Fibroblast of peridontal ligament (primary cell): ENCODE data around the gene AFF1.
A peak's percentile ranks its signal among the peaks of the same experiment; 100 is the strongest.

Source experiments
- DNase-seq: peaks from one replicate; pipeline ENCODE4 v3.0.0-alpha.2; 2010; ENCODE audit errors: extremely low read depth

AFF1 gene

DNA sequence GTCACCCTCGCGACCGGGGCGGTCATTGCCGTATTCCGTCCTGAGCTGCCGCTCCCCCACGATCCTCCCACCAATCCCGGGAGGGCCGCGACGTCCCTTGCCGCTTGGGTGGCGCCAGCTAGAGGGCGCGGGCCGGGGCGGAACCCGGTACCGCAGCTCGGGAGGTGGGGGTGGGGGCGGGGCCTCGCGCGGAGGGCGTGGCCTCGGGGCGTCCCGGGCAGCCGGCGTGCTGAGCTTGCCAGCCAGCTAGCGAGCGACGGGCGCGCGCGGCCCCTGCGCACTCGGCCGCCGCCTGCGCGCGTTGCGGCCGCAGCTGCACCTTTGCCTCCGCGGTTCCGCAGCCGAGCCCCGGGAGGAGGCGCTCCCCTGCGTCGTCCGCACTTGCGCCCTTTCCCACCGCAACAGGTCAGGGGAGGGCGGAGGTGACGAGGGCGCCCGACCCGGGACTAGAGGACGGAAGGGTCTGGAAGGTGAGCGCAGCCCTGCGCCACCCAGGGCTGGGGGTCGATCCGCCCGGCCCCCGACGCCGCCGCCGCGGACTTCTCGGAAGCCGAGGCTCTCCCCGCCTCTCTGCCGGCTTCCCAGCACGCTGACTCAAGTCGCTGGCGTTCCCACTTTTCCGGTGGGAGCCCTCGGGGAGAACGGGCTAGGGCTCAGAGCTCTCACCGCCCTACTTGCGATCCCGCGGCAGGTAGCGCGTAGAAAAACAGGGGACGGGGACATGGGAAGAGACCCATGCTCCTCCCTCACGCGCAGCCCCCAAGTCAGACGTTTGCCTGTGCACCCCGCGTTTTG, at the start of gene AFF1:
TSS of gene AFF1 (plus strand) at position 241 of the 795 bp plus-strand sequence. CDS start 13,523 bp downstream, outside the sequence.
- DNase-seq: peak; percentile 78

DNA sequence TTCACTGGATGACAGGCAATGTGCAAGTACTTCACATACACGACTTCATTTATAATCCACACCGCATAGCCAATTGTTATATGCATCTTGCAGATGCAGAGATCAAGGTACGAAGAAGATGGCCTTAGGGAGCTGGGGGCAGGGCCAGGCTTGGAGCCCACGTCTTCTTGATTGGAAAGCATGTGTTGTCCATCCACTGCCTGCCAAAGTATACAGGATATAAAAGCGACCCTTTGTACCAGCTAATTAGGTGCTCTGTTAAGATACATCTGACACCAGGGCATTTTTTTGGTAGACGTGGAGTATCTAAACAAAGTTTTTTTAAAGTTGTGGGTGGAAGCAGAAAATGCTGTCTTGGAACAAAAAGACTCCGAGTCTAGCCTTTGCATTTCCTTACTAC, 44.0 kb upstream of the AFF1 start:
- DNase-seq: no peak

DNA sequence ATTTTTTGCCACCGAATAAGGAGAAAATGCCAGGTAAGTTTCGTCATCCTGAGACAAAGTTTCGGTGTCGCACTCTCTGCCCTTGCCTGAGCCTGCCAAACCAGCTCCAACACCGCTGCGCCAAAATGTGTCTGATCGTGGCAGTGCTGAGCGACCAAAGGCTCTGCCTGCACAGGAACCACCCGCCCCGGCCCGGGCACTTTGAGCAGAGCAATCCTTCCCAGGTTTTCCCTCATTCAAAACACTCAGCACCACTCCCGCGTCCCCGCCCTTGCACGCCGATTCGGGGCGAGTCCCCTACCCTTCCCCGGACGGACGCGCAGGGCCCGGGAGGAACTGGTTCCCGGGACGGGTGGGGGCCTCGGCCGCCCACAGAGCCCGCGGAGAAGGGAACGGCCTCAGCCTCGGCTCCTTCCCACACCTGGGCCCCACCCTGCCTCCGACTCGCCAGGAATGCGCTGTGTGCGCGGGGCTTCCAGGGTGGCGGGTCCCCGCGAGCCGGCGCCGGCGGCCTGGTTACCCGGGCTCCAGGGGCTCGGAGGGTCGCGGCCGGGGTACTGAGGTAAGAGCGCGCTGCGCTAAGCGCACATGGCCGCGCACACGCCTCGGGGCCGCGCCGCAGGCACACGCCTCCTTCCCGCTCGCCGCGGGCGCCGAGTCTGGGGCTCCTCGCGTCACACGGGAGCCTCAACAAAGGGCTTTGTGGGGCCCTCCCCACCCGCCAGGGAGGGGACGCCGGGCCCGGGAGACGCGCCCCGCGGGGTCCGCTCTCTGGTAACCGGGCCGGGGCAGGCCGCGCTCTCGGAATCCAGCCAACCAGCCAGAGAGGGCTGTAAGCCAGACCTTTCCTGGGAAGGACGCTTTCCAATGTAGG, 42.8 kb upstream of the AFF1 start, which contains the start of gene C4orf36:
TSS of gene C4orf36 (minus strand) at position 661 of the 874 bp plus-strand sequence. CDS start 902 bp downstream, outside the sequence.
- no peak for DNase-seq

GRCh38 chr4:86892636-86892960, 42.2 kb upstream of the AFF1 start:
- DNase-seq: peak; percentile 26

GRCh38 chr4:86893136-86893535, 41.7 kb upstream of the AFF1 start:
- no peak for DNase-seq

DNA sequence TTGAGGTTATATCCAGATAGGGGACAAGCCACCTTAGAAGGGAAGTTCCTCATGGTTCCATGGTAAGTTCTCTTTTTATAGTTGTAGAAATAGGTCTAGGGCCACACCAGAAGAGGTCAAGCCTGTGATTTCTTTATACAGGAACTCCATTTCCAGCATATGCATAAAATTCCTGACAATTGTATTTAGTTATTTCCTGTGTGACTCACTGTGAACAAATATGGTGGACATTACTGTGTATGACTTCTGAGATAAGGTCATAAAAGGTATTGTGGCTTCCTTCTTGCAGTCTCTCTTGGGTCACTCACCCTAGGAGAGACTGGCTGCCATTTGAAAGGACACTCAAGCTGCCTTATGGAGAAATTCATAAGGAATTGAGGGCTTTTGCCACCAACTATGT, 40.4 kb upstream of the AFF1 start:
- DNase-seq: no peak

DNA sequence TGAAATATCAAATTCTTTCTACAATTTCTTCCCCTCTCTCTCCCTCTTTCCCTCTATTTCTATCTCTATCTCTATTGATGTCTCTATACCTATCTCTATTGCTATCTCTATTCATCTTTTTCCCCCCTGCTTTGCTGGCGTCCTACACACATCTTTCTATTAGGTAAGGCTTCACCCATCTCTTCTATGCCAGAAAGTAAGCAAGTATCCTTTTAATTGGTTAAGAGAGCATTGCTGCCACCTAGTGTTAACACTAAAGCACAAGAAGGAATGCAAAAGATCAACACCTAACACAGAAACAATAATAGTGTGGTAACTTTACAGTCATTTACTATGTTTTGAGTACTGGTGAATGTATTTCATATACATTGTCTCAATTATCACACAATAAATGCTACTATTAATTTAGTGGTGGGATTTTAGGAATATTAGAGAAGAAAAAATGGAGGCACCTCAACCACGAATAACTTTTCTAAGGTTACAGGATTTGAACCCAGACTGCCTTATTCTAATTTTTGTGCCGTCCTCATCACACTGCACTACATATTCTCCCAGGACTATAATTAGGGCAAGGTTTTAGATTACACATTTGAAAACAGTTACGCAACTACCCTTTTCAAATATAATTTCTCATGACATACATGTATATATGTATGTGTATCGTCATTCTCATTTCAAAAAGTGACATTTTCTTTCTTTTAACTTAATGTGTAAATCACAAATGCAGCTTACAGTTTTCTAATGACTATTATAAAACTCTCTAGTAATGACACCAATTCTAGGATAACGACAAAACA, 38.9 kb upstream of the AFF1 start:
- DNase-seq: peak; percentile 83

DNA sequence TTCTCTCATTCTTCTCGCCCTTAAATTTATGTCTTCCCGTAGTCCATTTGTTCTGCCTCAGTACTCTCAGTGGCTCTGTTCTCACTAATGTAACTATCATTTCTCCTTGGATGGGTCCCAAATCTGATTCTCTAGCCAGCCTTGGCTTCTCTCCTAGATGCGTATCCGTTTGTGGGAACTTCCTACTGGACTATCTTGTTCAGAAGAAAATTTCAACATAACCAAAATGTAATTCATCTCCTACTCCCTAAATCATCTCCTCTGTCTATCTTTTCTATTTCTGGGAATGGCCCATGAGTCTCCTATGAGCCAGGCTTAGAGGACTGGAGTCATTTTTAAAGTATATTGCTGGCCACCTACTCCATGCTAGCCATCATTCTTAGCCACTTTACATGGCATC, 38.2 kb upstream of the AFF1 start:
- DNase-seq: peak; percentile 36

- DNase-seq: no peak
These were observed 36.2 kb upstream of the AFF1 start for GRCh38 chr4:86898562-86898961.

DNA sequence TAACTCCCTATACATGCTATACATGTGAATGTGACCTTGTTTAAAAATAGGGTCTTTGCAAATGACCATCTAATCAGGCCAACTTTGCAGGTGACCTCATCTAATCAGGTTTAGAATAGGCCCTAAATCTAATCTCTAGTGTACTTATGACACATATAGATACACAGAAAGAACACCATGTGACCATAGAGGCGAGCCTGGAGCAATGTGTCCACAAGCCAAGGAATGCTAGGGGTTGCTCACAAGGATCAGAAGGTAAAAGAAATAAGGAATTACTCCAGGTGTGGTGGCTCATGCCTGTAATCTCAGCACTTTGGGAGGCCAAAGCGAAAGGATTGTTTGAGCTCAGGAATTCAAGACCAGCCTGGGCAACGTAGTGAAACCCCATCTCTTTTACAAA, 32.9 kb upstream of the AFF1 start:
- DNase-seq: no peak

- DNase-seq: peak; percentile 78
These were observed 26.6 kb upstream of the AFF1 start for GRCh38 chr4:86908251-86908657.

GRCh38 chr4:86909546-86910295, 25.1 kb upstream of the AFF1 start:
- DNase-seq: no peak

DNA sequence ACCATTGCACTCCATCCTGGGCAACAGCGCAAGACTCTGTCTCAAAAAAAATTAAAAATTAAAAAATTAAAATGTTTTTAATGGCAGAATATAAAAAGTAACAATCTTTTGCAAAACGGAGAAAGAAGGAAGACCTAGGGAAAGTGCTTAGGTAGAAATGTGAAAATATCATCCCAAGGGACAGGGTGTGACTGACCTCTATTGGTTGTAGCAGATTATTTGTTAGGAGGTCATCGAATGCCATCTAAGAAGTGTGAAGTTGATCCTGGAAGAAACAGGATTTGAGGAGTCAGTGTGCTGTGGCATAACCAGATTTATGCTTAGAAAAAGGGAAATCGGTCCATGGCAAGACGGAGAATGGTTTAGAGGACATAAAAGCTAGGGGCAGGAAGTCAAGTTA, 24.4 kb upstream of the AFF1 start:
- DNase-seq: no peak

GRCh38 chr4:86910820-86911684, 23.8 kb upstream of the AFF1 start:
- DNase-seq: peak; percentile 70

DNA sequence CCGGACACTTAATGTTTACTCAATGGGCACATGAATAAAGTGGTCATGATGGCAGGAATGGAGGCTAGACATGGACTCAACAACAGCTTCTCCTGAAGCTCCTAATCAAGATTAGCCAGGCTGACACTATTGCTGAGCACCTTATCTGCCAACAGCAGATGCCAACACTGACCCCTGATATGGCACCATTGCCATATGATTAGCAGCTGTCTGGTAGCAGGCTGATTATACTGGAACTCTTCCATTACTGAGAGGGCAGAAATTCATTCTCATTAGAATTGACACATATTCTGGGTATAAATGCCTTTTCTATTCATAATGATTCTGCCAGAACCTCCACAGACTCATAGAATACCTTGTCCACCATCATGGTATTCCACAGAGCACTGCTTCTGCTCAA, 18.4 kb upstream of the AFF1 start:
- no peak for DNase-seq

GRCh38 chr4:86917212-86918039, 17.4 kb upstream of the AFF1 start:
- no peak for DNase-seq

DNA sequence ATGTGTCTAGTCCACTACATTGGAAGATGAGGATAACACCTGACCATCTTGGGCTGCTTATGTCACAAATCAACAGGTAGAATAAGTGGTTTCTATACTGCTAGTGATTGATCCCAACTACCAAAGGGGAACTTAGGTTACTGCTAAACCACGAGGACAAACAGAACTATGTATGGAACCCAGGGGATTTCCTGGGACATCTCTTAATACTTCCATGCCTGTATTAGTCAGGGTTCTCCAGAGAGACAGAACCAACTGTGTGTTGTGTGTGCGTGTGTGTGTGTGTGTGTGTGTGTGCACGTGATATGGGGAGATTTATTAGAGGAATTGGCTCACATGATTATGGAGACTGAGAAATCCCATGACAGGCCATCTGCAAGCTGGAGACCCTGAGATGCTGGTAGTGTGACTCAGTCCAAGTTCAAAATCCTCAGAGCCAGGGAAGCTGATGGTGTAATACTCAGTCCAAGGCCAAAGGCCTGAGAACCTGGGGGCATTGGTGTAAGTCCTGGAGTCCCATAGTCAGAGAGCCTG, 16.2 kb upstream of the AFF1 start:
- DNase-seq: peak; percentile 50

DNA sequence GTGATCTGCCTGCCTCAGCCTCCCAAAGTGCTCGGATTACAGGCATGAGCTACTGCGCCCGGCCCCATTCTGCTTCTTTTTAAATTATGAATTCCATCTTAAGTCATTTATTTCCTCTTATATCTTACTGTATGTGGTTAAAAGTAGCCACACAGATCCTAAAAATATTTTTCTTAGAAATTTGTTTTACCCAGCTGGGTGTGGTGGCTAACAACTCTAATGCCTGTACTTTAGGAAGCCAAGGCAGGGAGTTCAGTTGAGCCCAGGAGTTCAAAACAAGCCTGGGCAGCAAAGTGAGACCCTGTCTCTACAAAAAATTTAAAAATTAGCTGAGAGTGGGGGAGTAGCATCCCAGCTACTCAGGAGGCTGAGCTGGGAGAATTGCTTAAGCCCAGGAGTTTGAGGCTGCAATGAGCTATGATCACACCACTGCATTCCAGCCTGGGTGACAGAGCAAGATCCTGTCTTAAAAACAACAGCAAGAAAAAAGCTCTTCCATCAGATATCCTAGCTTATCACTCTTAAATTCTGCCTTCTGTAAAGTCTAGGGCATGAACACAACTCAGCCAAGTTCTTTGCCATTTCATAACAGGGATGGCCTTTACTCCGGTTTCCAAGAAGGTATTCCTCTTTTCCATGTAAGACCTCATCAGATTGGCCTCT, 15.1 kb upstream of the AFF1 start:
- no peak for DNase-seq
